Measurements from ENCODE around the gene SDHB.

SDHB gene

DNA sequence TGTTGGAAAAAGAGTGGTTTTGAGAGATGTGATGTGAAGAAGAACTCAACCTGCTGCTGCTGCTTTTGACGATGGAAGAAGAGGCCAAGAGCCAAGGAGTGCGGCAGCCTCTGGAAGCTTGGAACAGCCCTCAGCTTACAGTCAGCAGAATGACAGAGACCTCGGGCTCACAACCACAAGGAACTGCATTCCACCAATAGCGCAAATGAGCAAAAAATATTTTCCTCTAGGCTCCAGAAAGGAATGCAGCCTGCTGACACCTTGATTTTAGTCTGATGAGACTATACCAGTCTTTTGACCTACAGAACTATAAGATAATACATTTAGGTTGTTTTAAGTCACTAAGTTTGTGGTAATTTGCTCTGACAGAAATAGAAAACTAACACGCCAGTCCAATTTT, 10.2 kb downstream of the SDHB start:
- no peak for DNase-seq

DNA sequence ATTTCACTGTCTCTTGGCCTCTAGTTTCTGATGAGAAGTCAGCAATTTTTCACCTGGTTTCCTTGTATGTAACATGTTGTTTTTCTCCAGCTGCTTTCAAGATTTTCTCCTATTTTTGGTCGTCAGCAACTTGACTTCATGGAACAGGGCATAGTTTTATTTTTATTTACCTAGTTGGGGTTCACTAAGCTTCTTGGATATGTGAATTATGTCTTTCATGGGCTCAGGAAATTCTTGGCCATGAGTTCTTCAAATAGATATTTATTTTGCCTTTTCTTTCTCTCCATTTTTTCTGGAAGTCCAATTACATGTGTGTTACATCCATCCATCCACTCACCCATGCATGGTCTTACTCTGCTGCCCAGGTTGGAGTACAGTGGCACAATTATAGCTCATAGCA, 13.7 kb downstream of the SDHB start:
- DNase-seq, result no peak

DNA sequence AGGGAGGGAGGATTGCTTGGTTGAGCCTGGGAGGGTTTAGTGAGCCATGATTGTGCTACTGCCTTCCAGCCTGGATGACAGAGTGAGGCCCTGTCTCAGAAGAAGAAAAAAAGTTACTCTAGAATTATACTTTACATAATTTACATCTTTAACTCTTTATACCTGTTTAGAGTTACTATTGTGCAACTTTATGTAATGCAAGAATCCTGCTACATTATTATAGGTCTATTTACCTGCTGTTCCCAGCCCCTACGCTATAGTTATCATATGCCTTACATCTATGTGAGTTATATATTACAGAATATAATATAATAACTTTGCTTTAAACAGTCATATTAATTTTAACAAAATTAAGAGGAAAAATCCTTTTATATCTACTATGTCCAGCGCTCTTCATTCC, 14.3 kb downstream of the SDHB start:
- no peak for DNase-seq

DNA sequence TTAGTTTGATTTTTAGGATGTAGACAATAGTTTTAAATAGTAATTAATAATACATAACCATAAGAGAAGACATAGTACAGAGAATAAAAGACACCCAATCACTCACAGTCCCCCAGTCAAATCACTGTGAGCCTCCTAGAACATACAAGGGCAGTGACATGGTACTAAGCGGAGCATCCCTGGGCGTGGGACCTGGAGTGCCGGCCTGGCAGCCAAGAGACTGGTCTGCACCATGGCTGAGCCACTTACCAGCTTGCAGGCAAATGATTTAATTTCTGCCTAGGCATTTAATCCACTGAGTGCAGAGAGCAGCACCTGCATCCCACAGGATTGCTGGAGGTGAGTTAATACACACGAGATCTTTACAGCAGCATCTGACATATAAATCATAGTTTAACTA, 20.4 kb downstream of the SDHB start:
- DNase-seq, result no peak

DNA sequence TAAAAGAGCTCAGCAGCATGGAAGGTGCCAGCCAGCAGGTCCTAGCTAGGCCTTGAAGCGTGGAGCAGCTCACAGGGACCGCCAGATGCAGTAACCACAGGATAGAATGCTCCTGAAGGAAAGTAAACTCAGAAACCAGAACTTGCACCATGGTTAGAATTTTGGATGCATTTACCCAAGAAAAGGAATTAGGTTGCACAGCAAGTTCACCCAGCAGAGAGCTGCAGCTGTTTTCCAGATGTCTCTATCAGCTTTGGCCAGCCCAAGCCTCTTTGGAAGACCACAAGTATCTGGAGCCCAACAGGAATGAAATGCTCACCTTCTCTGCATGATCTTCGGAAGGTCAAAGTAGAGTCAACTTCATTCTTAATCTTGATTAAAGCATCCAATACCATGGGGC, 21.1 kb downstream of the SDHB start:
- no peak for DNase-seq

DNA sequence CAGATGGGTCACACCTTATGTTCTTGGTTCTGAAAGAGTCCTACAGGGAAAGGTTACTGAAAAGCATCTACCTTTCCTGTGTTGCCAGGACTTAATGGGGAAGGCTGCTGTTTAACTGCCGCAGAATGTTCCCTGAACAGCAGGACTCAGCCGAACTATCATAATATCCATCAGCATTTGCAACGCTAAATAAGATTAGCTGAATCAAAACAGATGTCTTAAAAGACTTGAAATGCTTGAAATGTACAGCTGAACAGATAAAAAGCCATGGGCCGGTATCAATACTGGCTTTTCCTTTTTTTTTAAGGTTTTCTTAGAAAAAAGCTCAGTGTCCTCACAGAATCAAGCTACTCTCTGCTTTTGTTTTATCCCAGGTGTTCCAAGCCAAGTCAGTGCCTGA, 22.4 kb downstream of the SDHB start:
- no peak for DNase-seq

DNA sequence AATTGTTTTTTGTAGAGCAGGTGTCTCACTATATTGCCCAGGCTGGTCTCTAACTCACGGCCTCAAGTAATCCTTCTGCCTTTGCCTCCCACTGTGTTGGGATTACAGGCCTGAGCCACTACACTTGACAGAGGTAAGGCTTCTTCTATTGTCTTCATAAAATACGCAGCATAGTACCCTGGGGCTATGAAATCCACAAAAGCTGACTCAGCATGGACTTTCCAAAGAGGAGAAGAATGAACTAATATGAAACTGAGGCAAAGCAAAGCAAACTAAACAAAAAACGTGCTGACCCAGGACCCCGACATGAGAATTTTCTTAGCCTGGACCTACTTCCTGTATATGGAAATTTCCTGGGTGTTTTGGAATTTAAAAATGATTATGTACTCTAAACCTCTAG, 23.6 kb downstream of the SDHB start:
- DNase-seq, result no peak

DNA sequence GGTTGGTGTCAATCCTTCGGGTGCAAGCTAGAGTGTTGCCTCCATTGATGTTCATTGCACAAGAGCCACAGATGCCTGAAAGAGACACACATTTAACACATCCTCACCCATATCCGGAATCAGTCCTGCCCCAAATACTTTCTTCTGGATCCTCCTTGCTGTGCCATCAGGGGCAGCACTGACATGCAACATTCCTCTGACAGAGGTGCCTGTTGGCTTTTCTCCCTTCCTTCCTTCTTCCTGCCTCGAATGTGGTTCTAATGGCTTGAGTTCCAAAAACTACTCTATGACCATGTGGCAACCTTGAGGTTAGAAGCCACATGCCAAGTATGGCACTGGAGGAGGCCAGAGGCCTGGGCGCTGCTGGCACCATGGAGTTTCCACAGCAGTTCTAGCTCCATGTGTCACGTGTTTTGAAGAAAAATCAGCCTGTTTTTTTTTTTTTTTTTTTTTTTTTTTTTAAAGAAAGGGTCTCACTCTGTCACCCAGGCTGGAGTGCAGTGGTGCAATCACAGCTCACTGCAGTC, 25.1 kb downstream of the SDHB start:
- no peak for DNase-seq

DNA sequence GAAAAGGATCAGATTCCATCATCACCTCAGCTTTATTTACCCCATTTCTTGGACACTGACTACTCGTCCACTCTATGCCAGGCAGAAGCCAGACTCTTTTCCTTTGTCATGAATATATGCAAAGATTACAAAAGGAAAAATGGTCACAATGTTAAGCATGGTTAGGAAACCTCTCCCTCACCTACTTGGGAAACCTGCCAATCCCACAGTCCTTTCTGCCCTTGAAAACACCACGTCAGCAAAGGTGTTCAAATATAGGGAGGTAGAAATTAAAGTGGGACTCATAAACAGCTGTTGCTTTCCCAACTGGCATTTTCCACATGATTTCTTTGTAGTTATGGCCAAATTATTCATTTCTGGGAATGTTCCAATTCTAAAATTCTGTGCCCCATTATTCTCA, 25.9 kb downstream of the SDHB start:
- no peak for DNase-seq

DNA sequence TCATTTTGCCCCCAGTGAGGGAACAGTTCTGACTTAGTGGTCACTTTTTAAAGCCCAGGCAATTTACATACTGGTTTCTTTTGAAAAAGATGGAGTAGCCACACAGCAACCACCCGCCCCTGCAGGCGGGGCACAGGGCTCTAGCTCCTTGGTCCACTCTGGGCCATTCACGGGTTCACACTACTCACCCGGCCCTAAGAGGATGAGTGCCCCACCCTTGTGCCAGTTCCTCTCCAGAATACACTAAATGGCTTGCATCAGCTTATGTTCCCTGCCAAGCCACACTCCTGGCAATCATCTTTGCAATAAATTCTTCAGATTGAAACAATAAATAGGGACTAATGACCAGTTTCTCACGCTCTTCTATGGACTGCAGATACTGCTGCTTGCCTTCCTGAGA, 26.4 kb downstream of the SDHB start:
- DNase-seq, result no peak

DNA sequence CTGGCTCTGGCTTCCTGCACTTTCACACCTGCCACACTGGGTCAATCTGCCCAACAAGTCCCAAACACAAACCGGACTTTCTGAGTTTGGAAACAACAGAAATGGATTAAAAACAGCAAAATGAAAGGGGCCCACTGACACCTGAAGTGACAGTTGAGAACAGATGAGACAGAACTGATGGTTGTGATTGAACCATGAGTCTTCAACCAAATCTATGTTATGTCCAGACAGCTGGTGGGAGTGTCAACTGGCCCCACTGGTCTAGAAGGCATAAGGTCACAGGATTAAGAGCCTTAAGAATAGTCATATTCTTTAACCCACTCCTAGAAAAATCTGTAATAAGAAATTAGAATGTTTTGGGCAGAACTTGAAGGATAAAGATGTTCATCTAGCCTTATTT, 29.1 kb downstream of the SDHB start:
- no peak for DNase-seq

DNA sequence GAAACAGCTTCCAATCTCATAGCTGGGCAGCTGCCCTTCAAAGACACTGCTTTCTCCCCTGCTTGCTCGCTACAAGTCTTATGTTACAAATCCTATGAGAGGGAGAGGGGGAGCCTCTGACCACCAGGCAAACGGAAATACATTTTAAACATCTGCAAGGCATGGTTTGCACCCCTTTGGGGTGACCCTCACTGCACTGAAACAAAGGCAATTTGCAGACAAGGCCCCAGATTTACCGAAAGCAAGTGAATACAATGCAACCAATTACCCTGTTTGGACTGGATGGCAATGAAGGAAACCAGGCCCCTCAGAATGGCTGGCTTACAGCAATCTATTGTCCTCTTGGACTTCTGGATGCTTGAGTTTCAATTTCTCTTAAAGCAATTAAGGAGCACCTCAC, 30.3 kb downstream of the SDHB start:
- DNase-seq, result no peak

DNA sequence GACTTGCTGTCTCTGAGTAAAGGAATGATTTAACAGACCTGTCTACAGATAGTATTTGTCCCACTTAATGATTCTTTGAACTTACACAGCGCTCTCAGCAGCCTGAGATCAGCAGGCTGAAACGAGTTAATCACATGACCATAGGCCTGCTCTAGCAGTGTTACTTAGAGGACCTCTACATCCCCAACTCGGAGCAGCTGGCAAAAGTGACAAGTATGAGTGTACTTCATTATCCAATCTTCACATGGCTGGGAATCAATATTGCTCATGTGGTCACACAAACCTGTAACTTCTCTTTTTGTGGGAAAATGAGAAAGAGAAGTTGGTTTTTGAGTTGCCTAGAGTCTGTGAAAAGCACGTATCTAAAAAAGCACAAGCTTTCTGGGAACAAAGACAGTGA, 30.7 kb downstream of the SDHB start:
- DNase-seq, result no peak

DNA sequence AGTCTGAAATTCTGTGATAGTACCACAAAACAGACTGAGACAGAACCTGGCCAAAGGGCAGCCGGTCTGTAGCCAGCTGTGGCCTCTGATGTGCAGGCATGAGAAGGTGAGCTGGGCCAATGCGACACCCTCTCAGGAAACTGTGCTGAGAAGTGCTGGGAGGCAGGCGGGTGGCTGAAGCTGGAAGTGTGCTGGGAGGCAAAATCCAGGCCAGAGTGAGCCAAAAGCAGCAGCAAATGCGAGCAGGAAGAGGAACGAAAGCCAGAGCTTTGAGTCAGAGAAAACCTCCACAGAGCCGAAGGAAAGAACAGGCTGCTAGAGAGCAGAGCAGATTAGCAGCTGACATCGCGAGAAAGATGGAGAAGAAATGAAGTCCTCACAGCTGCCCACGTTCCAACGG, 31.9 kb downstream of the SDHB start:
- no peak for DNase-seq

DNA sequence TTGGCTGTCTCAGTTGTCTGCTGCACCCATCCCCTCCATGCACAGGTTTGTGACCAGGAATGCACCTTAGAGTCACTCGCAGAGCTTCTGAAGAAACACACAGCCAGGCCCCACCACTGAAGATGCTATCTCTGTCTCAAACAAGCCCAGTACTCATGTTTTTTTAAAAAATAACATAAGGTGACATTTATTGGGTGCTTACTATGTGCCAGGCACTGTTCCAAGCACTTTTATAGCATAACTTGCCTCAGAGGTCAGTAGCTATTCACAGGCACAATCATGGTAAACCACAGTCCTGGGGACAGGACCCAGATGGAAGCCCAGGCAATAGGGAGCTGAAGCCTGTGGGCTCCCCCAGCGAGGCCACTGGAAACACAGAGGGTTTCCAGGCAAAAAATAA, 33.3 kb downstream of the SDHB start:
- DNase-seq, result no peak

DNA sequence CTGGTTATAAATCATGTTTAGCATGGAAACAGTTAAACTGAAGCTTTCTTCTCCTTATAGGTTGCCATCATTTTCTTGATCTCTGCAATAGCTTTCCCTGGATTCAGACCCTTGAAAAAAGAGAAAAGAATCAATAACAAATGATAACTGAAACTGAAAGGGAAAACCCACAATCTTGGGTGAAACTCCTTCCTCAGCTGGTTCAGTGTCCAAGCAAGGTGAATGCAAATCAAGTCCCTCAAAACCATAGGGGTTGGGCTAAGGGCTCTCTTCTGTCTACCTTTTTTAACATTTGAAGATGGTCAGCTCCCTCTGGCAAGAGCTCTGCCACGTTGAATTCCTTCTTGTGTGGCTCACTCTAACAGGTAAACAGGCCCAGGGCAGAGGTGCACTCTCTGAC, 35.0 kb downstream of the SDHB start:
- no peak for DNase-seq

DNA sequence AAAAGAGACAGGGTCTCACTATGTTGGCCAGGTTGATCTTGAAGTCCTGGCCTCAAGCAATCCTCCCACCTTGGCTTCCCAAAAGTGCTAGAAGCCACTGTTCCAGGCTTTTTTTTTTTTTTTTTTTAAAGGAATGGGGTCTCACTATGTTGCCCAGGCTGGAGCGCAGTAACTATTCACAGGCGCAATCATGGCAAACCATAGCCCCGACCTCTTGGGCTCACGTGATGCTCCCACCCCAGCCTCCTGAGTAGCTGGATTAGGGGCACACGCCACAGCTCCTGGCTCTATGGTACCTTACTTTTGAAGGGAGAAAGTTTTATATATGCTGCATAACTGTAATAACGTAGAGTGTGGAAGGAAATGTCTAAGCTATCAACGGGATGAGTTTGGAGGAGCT, 36.4 kb downstream of the SDHB start:
- no peak for DNase-seq

DNA sequence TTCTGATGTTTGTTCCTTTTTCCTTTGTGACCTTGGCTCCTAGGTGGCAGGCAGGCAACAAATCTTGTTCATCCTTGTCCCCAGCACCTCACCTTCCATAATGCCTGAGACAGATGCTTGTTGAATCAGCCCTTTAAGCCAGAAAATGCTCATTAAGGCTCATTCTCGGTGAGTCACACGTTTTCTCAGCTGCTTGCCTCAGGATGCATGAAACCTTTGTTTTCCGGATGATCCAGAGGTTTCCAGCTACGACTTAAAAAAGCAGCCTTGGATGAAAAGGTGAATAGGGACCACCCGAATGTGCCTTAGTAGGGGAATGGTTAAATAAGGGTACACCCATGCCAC, 37.5 kb downstream of the SDHB start:
- DNase-seq, result no peak

DNA sequence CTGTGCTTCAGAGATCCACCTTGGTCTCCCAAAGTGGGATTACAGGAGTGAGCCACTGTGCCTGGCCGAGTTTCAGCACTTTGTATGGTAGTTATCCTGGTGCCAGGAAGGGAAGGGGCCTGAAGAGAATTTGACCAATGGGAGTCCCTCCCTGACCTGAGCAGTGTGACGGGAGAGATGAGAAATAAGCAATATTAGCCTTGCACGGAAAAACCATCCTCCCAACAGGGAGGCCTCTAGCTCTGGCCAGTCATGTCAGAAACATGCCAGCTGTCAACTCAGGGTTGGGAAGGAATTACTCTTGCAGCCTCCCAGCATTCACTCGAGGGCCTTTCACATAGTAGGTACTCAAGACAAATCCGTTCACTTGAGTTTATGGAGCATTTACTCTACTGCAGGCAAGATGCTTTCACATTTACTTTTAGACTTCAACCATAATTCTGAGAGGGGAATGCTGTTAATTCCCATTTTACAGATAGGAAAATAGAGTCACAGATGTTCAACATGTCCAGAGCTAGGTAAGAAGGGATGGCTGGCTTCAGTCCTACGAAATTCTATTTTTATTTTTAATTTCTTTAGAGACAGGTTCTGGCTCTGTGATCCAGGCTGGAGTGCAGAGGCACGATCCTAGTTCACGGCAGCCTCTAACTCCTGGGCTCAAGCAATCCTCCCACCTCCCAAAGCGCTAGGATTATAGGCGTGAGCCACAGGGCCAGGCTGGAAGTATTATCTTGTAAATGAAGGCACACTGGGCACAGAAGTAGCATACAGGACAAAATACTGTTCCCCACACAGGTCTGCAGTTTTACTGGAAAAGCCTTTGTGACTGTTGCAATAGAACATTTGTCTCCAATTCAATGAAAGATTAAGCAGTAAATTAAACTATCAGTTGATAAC, 38.9 kb downstream of the SDHB start:
- DNase-seq, result no peak

DNA sequence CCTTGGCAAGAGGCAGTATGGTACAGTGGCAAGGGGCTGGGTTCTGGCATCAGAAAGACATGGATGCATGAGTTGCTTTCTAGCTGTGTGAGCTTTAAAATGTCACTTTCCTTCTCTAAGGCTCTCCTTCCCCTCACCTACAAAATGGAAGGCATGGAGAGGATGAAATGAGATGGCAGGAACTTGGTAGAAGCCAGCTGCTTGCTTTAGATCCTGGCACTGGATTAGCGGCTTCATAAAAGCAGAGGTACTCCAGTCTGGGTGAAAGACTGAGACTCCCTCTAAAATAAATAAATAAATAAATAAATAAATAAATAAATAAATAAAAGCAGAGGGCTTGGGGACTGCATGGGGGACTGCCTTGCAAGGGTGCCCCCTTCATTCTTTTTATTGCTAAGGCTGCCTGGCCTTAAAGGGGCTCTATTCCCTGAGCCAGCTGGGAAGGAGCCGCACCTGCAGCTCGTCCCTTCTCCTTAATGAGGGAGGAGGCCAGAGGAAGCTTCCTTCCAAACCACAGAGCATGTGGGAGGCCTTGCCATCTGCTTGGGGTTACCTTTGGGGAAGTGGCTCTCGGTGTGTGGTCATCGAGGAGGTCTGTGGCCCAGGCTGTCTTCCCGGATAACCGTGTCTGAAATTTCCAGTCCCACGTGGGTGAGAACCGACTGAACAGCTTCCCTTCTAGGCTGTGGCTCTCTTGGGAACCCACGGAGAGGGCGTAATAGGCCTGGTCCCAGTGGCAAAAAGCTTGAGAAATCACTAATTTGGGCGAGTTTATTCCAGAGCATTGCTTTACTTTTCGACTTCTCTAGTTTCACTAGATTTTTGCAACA, 40.1 kb downstream of the SDHB start:
- no peak for DNase-seq

DNA sequence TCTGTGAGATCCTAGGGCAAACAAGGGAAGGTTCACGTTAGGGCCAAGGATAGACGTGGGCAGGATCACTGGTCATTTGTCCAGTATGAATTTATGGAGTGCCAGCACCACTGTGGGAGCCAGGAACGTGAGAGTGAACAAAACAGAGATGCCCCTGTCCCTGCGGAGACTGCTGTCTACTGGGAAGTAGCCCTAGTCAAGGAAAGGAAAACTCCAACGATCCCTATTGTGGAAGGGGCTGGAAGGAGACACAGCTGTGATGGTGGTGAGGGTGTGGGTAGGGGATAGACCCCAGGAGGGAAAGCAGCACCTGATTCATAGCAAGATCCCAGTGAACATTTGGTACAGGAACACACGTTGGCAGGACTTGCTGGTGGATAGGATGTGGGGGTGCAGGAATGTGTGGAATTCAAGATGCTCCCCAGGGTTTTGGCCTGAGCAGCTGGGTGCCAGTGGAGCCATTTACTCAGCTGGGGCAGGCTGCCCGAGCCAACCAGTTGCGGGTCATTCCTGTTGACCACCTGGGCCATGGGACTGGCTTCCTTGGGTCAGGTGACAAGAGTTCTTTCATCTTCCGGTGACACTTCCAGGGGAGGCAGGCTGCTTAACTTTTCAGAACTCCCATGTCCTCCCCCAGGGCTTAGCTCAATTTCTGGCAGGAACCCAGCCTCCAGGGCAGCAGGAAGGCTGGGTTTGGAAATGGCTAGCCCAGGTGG, 40.9 kb downstream of the SDHB start:
- DNase-seq, result no peak

DNA sequence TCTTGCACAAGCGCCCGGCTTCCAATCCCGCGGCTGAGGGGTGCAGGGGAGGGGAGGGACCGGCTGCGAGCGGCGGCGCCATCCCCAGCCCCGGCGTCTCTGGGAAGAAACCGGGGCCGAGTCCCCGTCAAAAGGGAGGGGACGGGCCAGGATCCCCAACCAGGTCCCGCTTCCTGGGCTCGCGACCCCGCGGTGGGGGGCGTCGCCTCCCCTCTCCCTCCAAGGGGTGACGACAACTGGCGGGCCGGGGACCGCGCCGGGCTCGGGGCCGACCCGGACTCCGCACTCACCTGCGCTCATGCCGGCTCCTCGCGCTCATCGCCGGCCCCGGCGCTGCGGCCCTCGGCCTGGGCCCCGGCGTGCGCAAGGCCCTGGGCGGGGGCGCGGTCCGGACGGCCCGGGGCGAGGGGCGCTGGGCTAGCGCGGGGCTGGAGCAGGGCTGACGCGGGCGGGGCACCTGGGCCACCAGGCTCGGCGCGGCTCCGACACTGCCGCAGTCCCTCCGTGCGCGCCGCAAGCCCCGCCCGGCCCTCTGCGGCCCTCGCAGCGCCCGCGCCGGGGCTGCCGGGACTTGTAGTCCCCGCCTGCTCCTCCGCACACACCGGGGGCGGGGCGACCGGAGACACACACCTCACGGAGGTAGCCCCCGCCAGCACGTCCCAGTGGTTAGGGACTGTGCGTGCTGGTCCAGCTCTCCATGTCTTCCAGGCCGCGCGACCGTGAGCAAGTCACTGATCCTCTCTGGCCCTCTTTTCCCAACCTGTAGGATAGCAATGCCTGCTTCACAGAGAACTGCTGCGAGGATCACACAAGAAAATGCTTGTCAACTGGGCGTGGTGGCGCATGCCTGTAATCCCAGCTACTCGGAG, 42.2 kb downstream of the SDHB start, which contains the start of gene ATP13A2:
Gene ATP13A2 (minus strand): TSS at position 490 of the 869 bp plus-strand sequence. CDS start 190 bp downstream, at position 300.
- peak; percentile 37 to 46 for DNase-seq

Data from SW 1271 (cell line).